GM12865 (cell line): ENCODE results near the gene EIF2S3.

Source experiments
- DNase-seq: peaks from one replicate; pipeline ENCODE4 v3.0.0; 2010; ENCODE audit warnings: low read depth
- H3K4me3 ChIP-seq: 2 replicates; pipeline ENCODE4 v1.5.1; 2011; ENCODE audit warnings: mild to moderate bottlenecking, low read depth, low read length, control low read depth
- TF ChIP-seq, protein P1 (sequence below): IDR thresholded peaks from 2 replicates; pipeline ENCODE4 v1.5.1; 2011; ENCODE audit warnings: low read length, control low read depth, low read depth, inconsistent platforms; ENCODE audit not compliant: insufficient read depth; ENCODE audit errors: missing control alignments

Gene EIF2S3

DNA sequence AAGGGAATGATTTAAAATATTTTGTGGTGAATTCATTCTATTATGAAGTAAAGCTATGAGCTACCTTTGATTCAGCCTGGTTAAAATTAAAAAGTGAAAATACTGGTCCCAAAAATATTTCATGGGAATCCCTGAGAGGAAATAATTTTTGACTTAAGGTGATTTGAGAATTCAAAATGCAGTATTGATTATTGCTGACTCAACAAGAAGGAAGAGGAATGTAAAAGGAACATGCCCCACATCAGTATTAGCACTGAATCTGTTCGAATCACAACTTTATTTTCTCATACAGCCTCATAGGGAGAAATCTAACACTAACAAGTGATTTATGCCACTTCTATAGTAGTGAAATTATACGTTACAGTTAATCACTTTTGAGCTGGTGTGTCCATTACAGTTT, 27.7 kb downstream of the EIF2S3 start:
- H3K4me3 ChIP-seq, result no peak overlapping the region
- no peak for DNase-seq
- TF ChIP-seq, protein P1, sequence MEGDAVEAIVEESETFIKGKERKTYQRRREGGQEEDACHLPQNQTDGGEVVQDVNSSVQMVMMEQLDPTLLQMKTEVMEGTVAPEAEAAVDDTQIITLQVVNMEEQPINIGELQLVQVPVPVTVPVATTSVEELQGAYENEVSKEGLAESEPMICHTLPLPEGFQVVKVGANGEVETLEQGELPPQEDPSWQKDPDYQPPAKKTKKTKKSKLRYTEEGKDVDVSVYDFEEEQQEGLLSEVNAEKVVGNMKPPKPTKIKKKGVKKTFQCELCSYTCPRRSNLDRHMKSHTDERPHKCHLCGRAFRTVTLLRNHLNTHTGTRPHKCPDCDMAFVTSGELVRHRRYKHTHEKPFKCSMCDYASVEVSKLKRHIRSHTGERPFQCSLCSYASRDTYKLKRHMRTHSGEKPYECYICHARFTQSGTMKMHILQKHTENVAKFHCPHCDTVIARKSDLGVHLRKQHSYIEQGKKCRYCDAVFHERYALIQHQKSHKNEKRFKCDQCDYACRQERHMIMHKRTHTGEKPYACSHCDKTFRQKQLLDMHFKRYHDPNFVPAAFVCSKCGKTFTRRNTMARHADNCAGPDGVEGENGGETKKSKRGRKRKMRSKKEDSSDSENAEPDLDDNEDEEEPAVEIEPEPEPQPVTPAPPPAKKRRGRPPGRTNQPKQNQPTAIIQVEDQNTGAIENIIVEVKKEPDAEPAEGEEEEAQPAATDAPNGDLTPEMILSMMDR, result no peak

- no peak for DNase-seq
- TF ChIP-seq, protein P1, result no peak
- no peak overlapping the region for H3K4me3 ChIP-seq
Measured at GRCh38 chrX:24085101-24085500, 30.3 kb downstream of the EIF2S3 start.

GRCh38 chrX:24090300-24091200, 35.8 kb downstream of the EIF2S3 start:
- TF ChIP-seq, protein P1, result no peak
- H3K4me3 ChIP-seq, result no peak overlapping the region
- DNase-seq, result no peak

DNA sequence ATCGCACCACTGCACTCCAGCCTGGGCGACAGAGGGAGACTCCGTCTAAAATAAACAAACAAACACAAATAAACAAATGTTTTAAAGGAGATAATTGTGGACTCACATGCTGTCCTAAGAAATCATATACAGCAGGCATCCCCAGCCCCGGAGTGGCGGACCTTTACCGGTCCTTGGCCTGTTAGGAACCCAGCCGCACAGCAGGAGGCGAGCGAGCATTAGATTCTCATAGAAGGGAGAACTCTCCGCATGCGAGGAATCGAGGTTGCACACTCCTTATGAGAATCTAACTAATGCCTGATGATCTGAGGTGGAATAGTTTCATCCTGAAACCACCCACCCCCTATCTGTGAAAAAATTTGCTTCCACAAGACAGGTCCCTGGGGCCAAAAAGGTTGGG, 39.0 kb downstream of the EIF2S3 start:
- TF ChIP-seq, protein P1, result no peak
- no peak for DNase-seq

DNA sequence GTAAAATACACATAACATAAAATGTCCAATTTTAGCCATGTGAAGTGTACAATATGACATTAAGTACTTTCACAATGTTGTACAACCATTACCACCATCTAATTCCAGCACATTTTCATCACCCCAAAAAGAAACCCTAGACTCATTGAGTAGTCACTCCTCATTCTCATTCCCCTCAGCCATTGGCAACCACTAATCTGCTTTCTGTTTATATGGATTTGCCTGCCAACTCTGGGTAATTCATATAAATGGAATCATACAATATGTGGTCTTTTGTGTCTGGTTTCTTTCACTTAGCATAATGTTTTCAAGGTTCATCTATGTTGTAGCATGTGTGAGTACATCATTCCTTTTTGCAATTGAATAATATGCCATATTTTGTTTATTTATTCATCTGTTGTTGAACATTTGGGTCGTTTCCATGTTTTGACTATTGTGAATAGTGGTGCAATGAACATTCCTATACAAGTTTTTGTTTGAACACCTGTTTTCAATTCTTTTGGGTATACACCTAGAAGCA, 43.0 kb downstream of the EIF2S3 start:
- DNase-seq, result no peak
- H3K4me3 ChIP-seq, result no peak overlapping the region
- TF ChIP-seq, protein P1, result no peak

More for the DNA sequence above, 39.0 kb downstream of the EIF2S3 start:
- H3K4me3 ChIP-seq, result no peak overlapping the region

GRCh38 chrX:24098932-24099331, 44.2 kb downstream of the EIF2S3 start:
- DNase-seq, result no peak
- TF ChIP-seq, protein P1, result no peak
- peak overlapping the region; percentile 20; the same call in 1 of the 2 replicates for H3K4me3 ChIP-seq
